Keratinocyte (primary cell): ENCODE data around the gene NRXN2. TPM values are rescaled to one million over a fixed set of nuclear protein-coding genes. Genes with fewer than 3 reads are reported as not detected.

Experiments
- DNase-seq: peaks from one replicate; pipeline ENCODE4 v3.0.0-alpha.2; 2011; ENCODE audit warnings: low read depth, missing footprints, low spot score
- FAIRE-seq: peaks from 2 replicates; lab custom pipeline; 2011; peaks lifted over from hg19 to GRCh38; lab: Jason Lieb, UNC
- H2AFZ ChIP-seq: 2 replicates; pipeline ENCODE4 v1.6.0; 2012; ENCODE audit warnings: low read length, control low read depth, inconsistent platforms; ENCODE audit not compliant: control insufficient read depth
- H3K27ac ChIP-seq: 2 replicates; pipeline ENCODE4 v1.5.1; 2011; ENCODE audit warnings: low read length; ENCODE audit not compliant: control insufficient read depth, insufficient read depth
- H3K27me3 ChIP-seq: 3 replicates; pipeline ENCODE4 v1.6.0; 2011; ENCODE audit warnings: low read length; ENCODE audit not compliant: control insufficient read depth, insufficient read depth; ENCODE audit errors: extremely low read depth
- H3K36me3 ChIP-seq, 2 experiments: 2 replicates in 1 of 2; 3 replicates in 1 of 2; pipeline ENCODE4 v1.5.1; 2011; ENCODE audit warnings: low read length in 2 of 2, mild to moderate bottlenecking in 1 of 2; ENCODE audit not compliant: control insufficient read depth in 2 of 2, insufficient read depth in 2 of 2; ENCODE audit errors: extremely low read depth in 1 of 2
- H3K4me1 ChIP-seq: 3 replicates; pipeline ENCODE4 v1.5.1; 2011; ENCODE audit warnings: low read length; ENCODE audit not compliant: control insufficient read depth, insufficient read depth; ENCODE audit errors: extremely low read depth
- H3K4me2 ChIP-seq: 3 replicates; pipeline ENCODE4 v1.6.0; 2011; ENCODE audit warnings: low read depth, low read length; ENCODE audit not compliant: control insufficient read depth, insufficient read depth; ENCODE audit errors: extremely low read depth
- H3K4me3 ChIP-seq, 3 experiments: fragments of 200-600 bp in 1 of 3; sonication (generic) in 1 of 3; 2 replicates in 2 of 3; 3 replicates in 1 of 3; pipeline ENCODE4 v1.5.1; 2011 to 2016; ENCODE audit warnings: low read length in 3 of 3, mild to moderate bottlenecking in 3 of 3, control low read depth in 2 of 3, inconsistent platforms in 1 of 3, low read depth in 1 of 3, mixed read lengths in 1 of 3, mixed run types in 1 of 3, moderate library complexity in 1 of 3; ENCODE audit not compliant: control insufficient read depth in 2 of 3, insufficient read depth in 2 of 3; ENCODE audit errors: extremely low read depth in 1 of 3
- H3K79me2 ChIP-seq: 2 replicates; pipeline ENCODE4 v1.6.0; 2012; ENCODE audit warnings: low read length; ENCODE audit not compliant: control insufficient read depth, insufficient read depth
- H3K9ac ChIP-seq: 3 replicates; pipeline ENCODE4 v1.6.0; 2011; ENCODE audit warnings: low read length; ENCODE audit not compliant: control insufficient read depth, insufficient read depth; ENCODE audit errors: extremely low read depth
- H3K9me1 ChIP-seq: 3 replicates; pipeline ENCODE4 v1.6.0; 2011; ENCODE audit warnings: low read length; ENCODE audit not compliant: control insufficient read depth, insufficient read depth; ENCODE audit errors: extremely low read depth
- H3K9me3 ChIP-seq: 2 replicates; pipeline ENCODE4 v1.5.1; 2012; ENCODE audit warnings: low read depth, low read length; ENCODE audit not compliant: control insufficient read depth
- H4K20me1 ChIP-seq: 3 replicates; pipeline ENCODE4 v1.6.0; 2011; ENCODE audit warnings: low read length; ENCODE audit not compliant: control insufficient read depth, insufficient read depth; ENCODE audit errors: extremely low read depth
- EZH2 ChIP-seq: IDR thresholded peaks from one replicate; pipeline ENCODE4 v1.6.1; 2012; ENCODE audit warnings: inconsistent platforms, mild to moderate bottlenecking, low read length, moderate library complexity
- dilution Hi-C: fragments of 300-500 bp; cut with MboI; formaldehyde crosslinking; loops from one replicate; pipeline ENCODE4 v1.7.0; 2020; ENCODE audit warnings: low sequenced_read_pairs; ENCODE audit not compliant: extremely low pct_ligation_motif_present
- polyA plus RNA-seq, 5 experiments: library from polyadenylated mRNA; depleted of rRNA in 3 of 5; stranded (reverse) in 3 of 5; stranded (forward) in 1 of 5; unstranded in 1 of 5; fragments of >200 nt; gene quantifications; 1 replicate in 1 of 5; 2 replicates in 3 of 5; 3 replicates in 1 of 5; pipeline versions ENCODE4 v1.2.1 to v1.2.3, GENCODE V29; 2011 to 2012; ENCODE audit warnings: missing spikeins in 2 of 5, low read depth in 1 of 5, low replicate concordance in 1 of 5
- TF ChIP-seq, protein P1 (sequence below), 3 experiments: IDR thresholded peaks in 1 of 3; conservative IDR thresholded peaks in 1 of 3; optimal IDR thresholded peaks in 1 of 3; 2 replicates in 2 of 3; 3 replicates in 1 of 3; pipeline versions ENCODE3 to v1.5.1; 2011; ENCODE audit warnings: low read length in 3 of 3, mild to moderate bottlenecking in 3 of 3, moderate library complexity in 2 of 3, control low read depth in 1 of 3, inconsistent platforms in 1 of 3; ENCODE audit not compliant: insufficient read depth in 2 of 3; ENCODE audit errors: extremely low read depth in 1 of 3

The NRXN2 gene
- polyA plus RNA-seq, 1 donor (not counting 4 experiments of a cell fraction or from before 2014, with no cell fraction given) = not detected

DNA sequence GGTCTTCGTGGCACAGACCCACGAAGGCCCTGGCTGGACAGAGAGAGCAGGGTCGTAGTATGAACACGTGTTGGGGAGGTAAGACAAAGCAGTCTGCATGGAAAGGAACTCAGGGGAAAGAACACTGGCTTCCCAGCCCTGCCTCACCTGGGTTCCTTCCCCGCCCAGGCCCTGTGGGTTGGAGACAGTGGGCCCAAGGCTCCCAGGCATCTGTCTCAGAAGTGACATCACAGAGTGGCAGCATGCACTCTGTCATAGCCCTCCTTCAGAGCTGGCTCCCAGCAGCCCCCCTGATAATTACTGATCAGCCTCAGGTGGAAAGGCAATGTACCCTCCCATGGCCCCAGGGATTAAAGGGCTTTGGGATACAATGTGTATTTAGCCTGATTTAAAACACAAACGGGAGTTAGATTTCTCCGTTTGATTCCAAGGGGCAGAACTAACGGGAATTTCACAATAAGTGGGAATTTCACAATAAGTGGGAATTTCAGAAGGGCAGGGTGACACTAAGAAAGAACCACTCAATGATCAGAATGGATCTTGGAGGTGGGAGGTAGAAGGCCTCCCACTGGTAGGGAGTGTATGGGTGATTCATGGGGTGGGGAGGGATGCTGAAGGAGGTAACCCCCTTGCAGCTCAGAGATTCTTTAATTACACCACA is 66.9 kb downstream of the NRXN2 start:
- no peak overlapping the region for H3K4me3 ChIP-seq
- H3K36me3 ChIP-seq = no peaks in the 10 kb centered on the region
- no peak overlapping the region for H3K27ac ChIP-seq
- H3K9me3 ChIP-seq = no peaks in the 10 kb centered on the region
- no peak overlapping the region for H2AFZ ChIP-seq
- no peaks in the 10 kb centered on the region for H4K20me1 ChIP-seq
- no peaks in the 10 kb centered on the region for H3K9me1 ChIP-seq
- FAIRE-seq (no peak), DNase-seq (no peak)
- dilution Hi-C loops = no loop called here
- no peak overlapping the region for H3K4me2 ChIP-seq
- H3K79me2 ChIP-seq = no peaks in the 10 kb centered on the region
- H3K9ac ChIP-seq = no peak overlapping the region
- H3K4me1 ChIP-seq = peaks cover 15% of the 10 kb centered on the region
- TF ChIP-seq, protein P1, sequence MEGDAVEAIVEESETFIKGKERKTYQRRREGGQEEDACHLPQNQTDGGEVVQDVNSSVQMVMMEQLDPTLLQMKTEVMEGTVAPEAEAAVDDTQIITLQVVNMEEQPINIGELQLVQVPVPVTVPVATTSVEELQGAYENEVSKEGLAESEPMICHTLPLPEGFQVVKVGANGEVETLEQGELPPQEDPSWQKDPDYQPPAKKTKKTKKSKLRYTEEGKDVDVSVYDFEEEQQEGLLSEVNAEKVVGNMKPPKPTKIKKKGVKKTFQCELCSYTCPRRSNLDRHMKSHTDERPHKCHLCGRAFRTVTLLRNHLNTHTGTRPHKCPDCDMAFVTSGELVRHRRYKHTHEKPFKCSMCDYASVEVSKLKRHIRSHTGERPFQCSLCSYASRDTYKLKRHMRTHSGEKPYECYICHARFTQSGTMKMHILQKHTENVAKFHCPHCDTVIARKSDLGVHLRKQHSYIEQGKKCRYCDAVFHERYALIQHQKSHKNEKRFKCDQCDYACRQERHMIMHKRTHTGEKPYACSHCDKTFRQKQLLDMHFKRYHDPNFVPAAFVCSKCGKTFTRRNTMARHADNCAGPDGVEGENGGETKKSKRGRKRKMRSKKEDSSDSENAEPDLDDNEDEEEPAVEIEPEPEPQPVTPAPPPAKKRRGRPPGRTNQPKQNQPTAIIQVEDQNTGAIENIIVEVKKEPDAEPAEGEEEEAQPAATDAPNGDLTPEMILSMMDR (optimal IDR thresholded peaks at IDR 0.05 in 1 of 3, IDR thresholded peaks at IDR 0.05 in 1 of 3, conservative IDR thresholded peaks at IDR 0.05 in 1 of 3; ENCODE audit: extremely low read depth in 1 of 3, insufficient read depth in 2 of 3, low read length in 3 of 3) = no peak
- TF ChIP-seq EZH2 = no peak
- no peaks in the 10 kb centered on the region for H3K27me3 ChIP-seq

DNA sequence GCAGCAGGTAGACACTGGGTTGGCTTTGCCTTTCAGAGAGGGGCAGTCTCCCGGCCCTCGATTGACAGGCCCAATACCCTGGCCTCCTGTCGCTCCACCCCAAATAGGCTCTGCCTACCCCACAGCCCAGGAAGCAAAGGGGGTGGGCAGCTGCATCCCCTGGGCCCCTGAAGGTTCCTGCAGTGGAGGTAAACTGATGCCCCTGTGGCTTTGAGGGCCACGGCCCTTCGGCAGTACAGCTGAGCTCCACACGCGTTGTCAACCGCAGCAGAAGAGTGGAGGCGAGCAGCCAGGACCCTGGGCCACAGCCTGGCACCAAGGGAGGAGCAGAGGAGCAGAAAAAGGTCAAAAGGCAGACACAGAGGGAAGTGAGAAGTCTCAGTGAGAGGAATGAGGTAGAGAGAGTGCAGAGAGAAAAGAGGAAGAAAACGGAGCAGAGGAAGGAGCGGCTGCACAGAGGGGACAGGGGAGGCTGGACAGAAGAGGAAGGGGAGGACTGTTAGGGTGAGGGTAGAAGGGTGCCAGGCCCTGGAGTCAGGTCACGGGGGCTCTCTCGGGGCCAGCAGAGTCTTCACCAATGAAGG is 67.9 kb downstream of the NRXN2 start:
- H3K36me3 ChIP-seq = no peaks in the 10 kb centered on the region
- H3K79me2 ChIP-seq = no peaks in the 10 kb centered on the region
- no peak overlapping the region for H3K4me3 ChIP-seq
- peaks cover 13% of the 10 kb centered on the region for H3K4me1 ChIP-seq
- no peaks in the 10 kb centered on the region for H3K9me1 ChIP-seq
- H3K4me2 ChIP-seq = no peak overlapping the region
- H3K9ac ChIP-seq = no peak overlapping the region
- FAIRE-seq = no peak
- H4K20me1 ChIP-seq = no peaks in the 10 kb centered on the region
- no peaks in the 10 kb centered on the region for H3K9me3 ChIP-seq
- no peak for DNase-seq
- TF ChIP-seq EZH2 = no peak
- TF ChIP-seq, protein P1 (optimal IDR thresholded peaks at IDR 0.05 in 1 of 3, IDR thresholded peaks at IDR 0.05 in 1 of 3, conservative IDR thresholded peaks at IDR 0.05 in 1 of 3; ENCODE audit: extremely low read depth in 1 of 3, insufficient read depth in 2 of 3, low read length in 3 of 3) = no peak
- H3K27me3 ChIP-seq = peaks cover 5% of the 10 kb centered on the region
- no peak overlapping the region for H3K27ac ChIP-seq
- dilution Hi-C loops = no loop called here
- H2AFZ ChIP-seq = no peak overlapping the region
